Fibroblast of mammary gland (primary cell): ENCODE measurements around the gene NTN5.
A peak's percentile ranks its signal among the peaks of the same experiment; 100 is the strongest.

Experiments used
- DNase-seq: peaks from one replicate; pipeline ENCODE4 v3.0.0-alpha.2; 2010; ENCODE audit warnings: low read depth
- H3K4me3 ChIP-seq: 2 replicates; pipeline ENCODE4 v1.5.1; 2011; ENCODE audit warnings: low read depth, mild to moderate bottlenecking, low read length, moderate library complexity; ENCODE audit not compliant: control insufficient read depth
- CTCF ChIP-seq: conservative IDR thresholded peaks from 2 replicates; pipeline ENCODE4 v1.5.1; 2011; ENCODE audit warnings: low read depth, low read length, inconsistent platforms; ENCODE audit not compliant: control insufficient read depth, insufficient read depth

Gene NTN5

GRCh38 chr19:48644839-48645619, 27.8 kb downstream of the NTN5 start:
- peak overlapping the region; percentile 2 for H3K4me3 ChIP-seq
- no peak for TF ChIP-seq CTCF
- peak; percentile 71 for DNase-seq

GRCh38 chr19:48644355-48644754, 28.5 kb downstream of the NTN5 start:
- no peak overlapping the region for H3K4me3 ChIP-seq
- TF ChIP-seq CTCF, result no peak
- no peak for DNase-seq

GRCh38 chr19:48642862-48643261, 30.0 kb downstream of the NTN5 start:
- DNase-seq, result no peak
- no peak for TF ChIP-seq CTCF
- no peak overlapping the region for H3K4me3 ChIP-seq

- DNase-seq, result no peak
- no peak for TF ChIP-seq CTCF
Observed at GRCh38 chr19:48641850-48642249, 31.0 kb downstream of the NTN5 start.

DNA sequence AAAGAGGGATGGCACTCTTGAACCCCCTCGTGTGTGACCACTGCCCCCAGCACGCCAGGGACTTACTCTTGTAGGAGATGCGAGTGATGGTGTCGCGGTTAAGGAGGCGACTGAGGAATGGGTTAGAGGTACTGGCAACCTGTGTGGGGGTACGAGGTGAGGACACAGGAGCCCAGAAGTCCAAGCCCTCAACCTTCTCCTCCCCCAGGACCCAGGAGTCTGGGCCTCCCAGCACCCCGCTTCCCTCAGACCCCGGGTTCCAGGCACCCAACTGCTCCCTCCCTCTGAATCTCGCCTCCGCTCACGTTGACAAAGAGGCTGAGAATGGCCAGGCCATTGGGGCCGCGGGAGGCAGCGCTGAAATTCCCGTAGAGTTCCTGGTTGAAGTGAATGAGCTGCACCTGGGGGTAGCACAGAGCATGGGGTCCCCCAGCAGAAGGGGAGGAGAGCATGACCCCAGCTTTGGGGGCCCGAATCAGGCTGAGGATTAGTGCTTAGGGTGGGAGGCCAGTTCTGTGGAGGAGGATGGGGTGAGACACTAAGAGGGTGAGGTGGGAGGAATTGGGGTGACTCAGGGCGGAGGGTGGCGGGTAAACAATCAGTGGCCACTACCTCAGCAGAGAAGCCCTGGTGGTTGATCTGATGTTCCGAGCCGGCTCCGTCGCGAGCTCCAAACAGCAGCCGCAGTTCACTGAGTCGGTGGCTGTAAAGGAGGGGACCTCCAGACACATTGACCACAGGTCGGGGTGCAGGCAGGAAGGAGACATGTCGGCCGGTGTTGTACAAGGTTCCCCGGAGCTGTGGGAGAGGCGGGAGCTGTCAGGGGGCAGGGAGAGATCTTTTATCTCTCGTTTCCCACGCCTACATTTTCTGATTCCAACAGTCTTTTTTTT, 33.1 kb downstream of the NTN5 start:
- no peak for TF ChIP-seq CTCF
- no peak for DNase-seq
- H3K4me3 ChIP-seq, result no peak overlapping the region

More at GRCh38 chr19:48641850-48642249, 31.0 kb downstream of the NTN5 start:
- no peak overlapping the region for H3K4me3 ChIP-seq

DNA sequence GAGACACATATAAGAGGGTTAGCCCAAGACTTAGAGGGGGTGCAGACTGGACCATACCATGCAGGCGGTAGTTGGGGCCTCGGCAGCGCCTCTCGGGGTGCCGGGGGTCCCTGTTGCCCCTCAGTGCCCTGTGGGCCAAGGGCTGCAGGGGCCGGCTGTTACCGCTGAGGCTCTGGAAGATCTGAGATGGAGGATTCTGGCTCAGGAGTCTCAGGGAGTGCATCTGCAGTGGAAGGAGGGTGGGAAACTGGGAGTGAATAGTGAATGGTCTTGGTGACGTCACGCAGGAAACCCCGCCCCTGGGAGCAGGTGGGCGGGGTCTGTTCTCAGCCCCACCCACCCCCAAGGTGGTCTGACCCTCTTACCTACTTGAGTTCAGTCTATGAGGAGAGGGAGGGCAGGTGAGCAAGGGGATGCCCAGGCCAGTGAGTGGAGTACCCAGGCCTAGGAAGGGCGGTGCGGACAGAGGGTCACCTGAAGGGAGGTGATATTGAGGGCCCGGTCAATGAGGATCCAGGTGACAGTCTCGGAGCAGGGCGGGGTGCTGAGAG, 33.9 kb downstream of the NTN5 start:
- no peak overlapping the region for H3K4me3 ChIP-seq
- no peak for TF ChIP-seq CTCF
- no peak for DNase-seq
